Endothelial cell of umbilical vein (primary cell): ENCODE measurements around the gene LHFPL6. TPM values are rescaled to one million over a fixed set of nuclear protein-coding genes. Genes with fewer than 3 reads are reported as not detected.

Experiments used
- BruUV-seq: library from RNA; stranded (reverse); fragments of 400-500 nt; replicated peaks from 2 replicates; lab custom pipeline; 2021; lab: Mats Ljungman, UMichigan
- CTCF ChIA-PET: fragments of 300-600, 350-600 bp; sonication (Branson Sonifier 250); formaldehyde crosslinking; loops from one replicate; lab custom pipeline; 2021; ENCODE audit warnings: antibody characterized with exemption, inconsistent platforms; lab: Charles Lee
- POLR2A ChIA-PET: fragments of 300-600, 350-600 bp; sonication (Branson Sonifier 250); formaldehyde crosslinking; loops from one replicate; lab custom pipeline; 2021; ENCODE audit warnings: antibody characterized with exemption, inconsistent platforms; lab: Charles Lee
- DNase-seq: peaks from one replicate; pipeline ENCODE4 v3.0.0-alpha.2; 2011; ENCODE audit warnings: low read depth, low spot score
- FAIRE-seq: peaks from 2 replicates; lab custom pipeline; 2011; peaks lifted over from hg19 to GRCh38; lab: Jason Lieb, UNC
- H2AFZ ChIP-seq: 2 replicates; pipeline ENCODE4 v1.6.0; 2012; ENCODE audit warnings: low read depth, low read length, control low read depth, inconsistent platforms
- H3K27ac ChIP-seq: 2 replicates; pipeline ENCODE4 v1.5.1; 2011; ENCODE audit warnings: low read depth, mild to moderate bottlenecking, control low read depth, low read length, moderate library complexity; ENCODE audit not compliant: insufficient read depth
- H3K27me3 ChIP-seq, 2 experiments: 2 replicates each; pipeline versions ENCODE4 v1.6.0 to v1.6.1; 2011; ENCODE audit warnings: low read length in 2 of 2, mixed read lengths in 1 of 2; ENCODE audit not compliant: control insufficient read depth in 2 of 2, insufficient read depth in 2 of 2
- H3K36me3 ChIP-seq, 2 experiments: 2 replicates in 1 of 2; 3 replicates in 1 of 2; pipeline ENCODE4 v1.5.1; 2011; ENCODE audit warnings: low read length in 2 of 2, mild to moderate bottlenecking in 1 of 2, moderate library complexity in 1 of 2; ENCODE audit not compliant: control insufficient read depth in 2 of 2, insufficient read depth in 2 of 2; ENCODE audit errors: extremely low read depth in 1 of 2
- H3K4me1 ChIP-seq: 3 replicates; pipeline ENCODE4 v1.5.1; 2011; ENCODE audit warnings: mild to moderate bottlenecking, low read length; ENCODE audit not compliant: control insufficient read depth, insufficient read depth; ENCODE audit errors: extremely low read depth
- H3K4me2 ChIP-seq: 2 replicates; pipeline ENCODE4 v1.6.1; 2011; ENCODE audit warnings: low read length, control low read depth, mixed read lengths; ENCODE audit not compliant: insufficient read depth
- H3K4me3 ChIP-seq, 3 experiments: fragments of 200-600 bp in 1 of 3; sonication (generic), shearing (Covaris generic) in 1 of 3; replicated peaks in 1 of 3; 2 replicates each; pipeline ENCODE4 v1.5.1; 2011 to 2016; ENCODE audit warnings: control low read depth in 3 of 3, low read length in 3 of 3, mild to moderate bottlenecking in 2 of 3, inconsistent platforms in 1 of 3, low read depth in 1 of 3, moderate library complexity in 1 of 3; ENCODE audit not compliant: insufficient read depth in 1 of 3
- H3K79me2 ChIP-seq: 2 replicates; pipeline ENCODE4 v1.6.0; 2012; ENCODE audit warnings: low read length, inconsistent platforms; ENCODE audit not compliant: control insufficient read depth, insufficient read depth
- H3K9ac ChIP-seq: replicated peaks from 2 replicates; pipeline ENCODE3; 2011; ENCODE audit warnings: low read length, control low read depth; ENCODE audit not compliant: insufficient read depth; ENCODE audit errors: extremely low read depth
- H3K9me1 ChIP-seq: replicated peaks from 3 replicates; pipeline ENCODE4 v1.6.0; 2011; ENCODE audit warnings: mild to moderate bottlenecking, low read length; ENCODE audit not compliant: control insufficient read depth, insufficient read depth; ENCODE audit errors: extremely low read depth
- H3K9me3 ChIP-seq: replicated peaks from 2 replicates; pipeline ENCODE4 v1.5.1; 2012; ENCODE audit warnings: low read length, inconsistent platforms; ENCODE audit not compliant: control insufficient read depth, insufficient read depth
- H4K20me1 ChIP-seq: replicated peaks from 2 replicates; pipeline ENCODE3; 2011; ENCODE audit warnings: mild to moderate bottlenecking, low read length; ENCODE audit not compliant: control insufficient read depth, insufficient read depth; ENCODE audit errors: extremely low read depth
- CTCF ChIP-seq, 2 donors: IDR thresholded peaks; 1 replicate in 1 of 2; 2 replicates in 1 of 2; pipeline ENCODE4 v1.5.1; 2011; ENCODE audit warnings: low read length in 2 of 2, mild to moderate bottlenecking in 2 of 2, moderate library complexity in 2 of 2, control low read depth in 1 of 2, inconsistent platforms in 1 of 2, low read depth in 1 of 2; ENCODE audit not compliant: insufficient read depth in 1 of 2; ENCODE audit errors: extremely low read depth in 1 of 2
- FOS ChIP-seq: IDR thresholded peaks from 2 replicates; pipeline ENCODE4 v1.6.1; 2011; ENCODE audit warnings: mild to moderate bottlenecking, low read length, moderate library complexity, borderline replicate concordance; ENCODE audit not compliant: insufficient read depth
- GATA2 ChIP-seq: IDR thresholded peaks from 2 replicates; pipeline ENCODE4 v1.7.0; 2011; ENCODE audit warnings: low read depth, mild to moderate bottlenecking, moderate library complexity, mixed read lengths, low read length; ENCODE audit not compliant: insufficient read length, insufficient read depth
- JUN ChIP-seq: IDR thresholded peaks from 2 replicates; pipeline ENCODE4 v1.6.1; 2011; ENCODE audit warnings: borderline replicate concordance, low read depth; ENCODE audit not compliant: insufficient read length, insufficient read depth
- MAX ChIP-seq: IDR thresholded peaks from 2 replicates; pipeline ENCODE4 v1.6.1; 2011; ENCODE audit not compliant: insufficient read depth, insufficient read length
- MYC ChIP-seq: IDR thresholded peaks from one replicate; pipeline ENCODE4 v1.6.1; 2011; ENCODE audit warnings: mild to moderate bottlenecking, low read depth, low read length
- POLR2A ChIP-seq: IDR thresholded peaks from 2 replicates; pipeline ENCODE4 v1.6.1; 2012; ENCODE audit warnings: low read depth, mild to moderate bottlenecking, control low read depth, low read length
- POLR2AphosphoS5 ChIP-seq: IDR thresholded peaks from 2 replicates; pipeline ENCODE4 v1.6.1; 2012; ENCODE audit warnings: low read depth, mild to moderate bottlenecking, control low read depth, low read length, moderate library complexity; ENCODE audit not compliant: insufficient read depth
- dilution Hi-C: fragments of 300-500 bp; cut with MboI; formaldehyde crosslinking; loops from one replicate; pipeline ENCODE4 v1.15.0; 2019; ENCODE audit warnings: low sequenced_read_pairs; ENCODE audit not compliant: extremely low pct_ligation_motif_present
- intact Hi-C: fragments of 100-400 bp; cut with micrococcal nuclease; formaldehyde crosslinking; loops from one replicate; pipeline ENCODE4 v1.10.0; 2022
- polyA plus RNA-seq, 4 experiments: library from polyadenylated mRNA; depleted of rRNA in 3 of 4; stranded (reverse) in 3 of 4; unstranded in 1 of 4; fragments of >200 nt; gene quantifications; 2 replicates each; pipeline versions ENCODE4 v1.2.1 to v1.2.3, GENCODE V29; 2011 to 2012; ENCODE audit warnings: missing spikeins in 1 of 4
- total RNA-seq: library from RNA; stranded (reverse); gene quantifications from 2 replicates; pipeline ENCODE4 v1.2.3, GENCODE V29; 2021

LHFPL6 gene
- total and polyA plus RNA-seq, 2 donors (not counting 3 experiments of a cell fraction or from before 2014, with no cell fraction given): 17.5 to 19.4 TPM

GRCh38 chr13:39597838-39598237, 5.2 kb downstream of the LHFPL6 start:
- TF ChIP-seq GATA2: no peak
- no peak for TF ChIP-seq MYC
- no peak for TF ChIP-seq JUN
- no peak for TF ChIP-seq POLR2A
- TF ChIP-seq CTCF (IDR thresholded peaks at IDR 0.05; ENCODE audit: extremely low read depth in 1 of 2, insufficient read depth in 1 of 2, low read depth in 1 of 2, low read length in 2 of 2): no peak
- DNase-seq (peak; percentile 80), FAIRE-seq (peak; percentile 85)
- H3K4me3 ChIP-seq: no peak overlapping the region
- H3K27me3 ChIP-seq: no peaks in the 10 kb centered on the region
- H3K9me3 ChIP-seq: no peaks in the 10 kb centered on the region
- no TSS peak for BruUV-seq
- no peak overlapping the region for H3K9ac ChIP-seq
- no peak overlapping the region for H3K27ac ChIP-seq
- H3K9me1 ChIP-seq: no peaks in the 10 kb centered on the region
- H2AFZ ChIP-seq: no peak overlapping the region
- POLR2A ChIA-PET: no interaction called here
- no peaks in the 10 kb centered on the region for H4K20me1 ChIP-seq
- H3K79me2 ChIP-seq: peaks cover 6% of the 10 kb centered on the region
- intact Hi-C loops (no loop called here), dilution Hi-C loops (no loop called here)
- peak overlapping the region; percentile 58 for H3K4me2 ChIP-seq
- no peaks in the 10 kb centered on the region for H3K36me3 ChIP-seq
- H3K4me1 ChIP-seq: peaks cover 22% of the 10 kb centered on the region
- CTCF ChIA-PET: interaction anchor here (1.4 to 4.2 kb wide), 4 partner anchors 9 to 182 kb away, joined by 5 to 18 read pairs (median 8); no protein-coding TSS in a partner anchor

GRCh38 chr13:39596685-39597084, 6.3 kb downstream of the LHFPL6 start:
- H3K9me1 ChIP-seq: no peaks in the 10 kb centered on the region
- H4K20me1 ChIP-seq: no peaks in the 10 kb centered on the region
- no peaks in the 10 kb centered on the region for H3K9me3 ChIP-seq
- TF ChIP-seq MYC (no peak), POLR2AphosphoS5 (no peak), MAX (no peak), GATA2 (no peak), POLR2A (no peak), JUN (no peak), FOS (no peak), CTCF (IDR thresholded peaks at IDR 0.05; ENCODE audit: extremely low read depth in 1 of 2, insufficient read depth in 1 of 2, low read depth in 1 of 2, low read length in 2 of 2) (no peak)
- no peak overlapping the region for H3K4me2 ChIP-seq
- peaks cover 6% of the 10 kb centered on the region for H3K79me2 ChIP-seq
- no peak overlapping the region for H3K9ac ChIP-seq
- peaks cover 18% of the 10 kb centered on the region for H3K4me1 ChIP-seq
- CTCF ChIA-PET: interaction anchor here (1.2 kb wide), 1 partner anchor 15 kb away, joined by 6 read pairs; no protein-coding TSS in a partner anchor
- H3K4me3 ChIP-seq: no peak overlapping the region
- no peaks in the 10 kb centered on the region for H3K36me3 ChIP-seq
- intact Hi-C loops (no loop called here), dilution Hi-C loops (no loop called here)
- no peak for FAIRE-seq
- no TSS peak for BruUV-seq
- POLR2A ChIA-PET: interaction anchor here (0.7 kb wide), 1 partner anchor 233 kb away, joined by 5 read pairs; no protein-coding TSS in a partner anchor
- H2AFZ ChIP-seq: no peak overlapping the region
- no peaks in the 10 kb centered on the region for H3K27me3 ChIP-seq
- no peak for DNase-seq
- no peak overlapping the region for H3K27ac ChIP-seq
